Left renal pelvis (tissue), 4 donors: ENCODE measurements around the gene INTS4. TPM values are rescaled to one million over a fixed set of nuclear protein-coding genes. Genes with fewer than 3 reads are reported as not detected.
"Not testable (repeated sequence)": the region's sequence is repeated elsewhere in the genome, so short reads cannot be mapped to it uniquely, and the experiment has no call there.

Experiments
- DNase-seq, 4 donors: peaks; one replicate each; pipeline ENCODE4 v3.0.0-alpha.2; 2013; ENCODE audit warnings: low read depth in 4 of 4, low spot score in 3 of 4
- polyA plus RNA-seq, 4 donors: library from polyadenylated mRNA; unstranded; fragments of 120-200 nt; gene quantifications; one replicate each; pipeline ENCODE4 v1.2.1, GENCODE V29; 2013; ENCODE audit not compliant: insufficient read length in 4 of 4

INTS4 gene
- polyA plus RNA-seq, 4 donors = 30.5 to 52.4 (median 42.9) TPM

DNA sequence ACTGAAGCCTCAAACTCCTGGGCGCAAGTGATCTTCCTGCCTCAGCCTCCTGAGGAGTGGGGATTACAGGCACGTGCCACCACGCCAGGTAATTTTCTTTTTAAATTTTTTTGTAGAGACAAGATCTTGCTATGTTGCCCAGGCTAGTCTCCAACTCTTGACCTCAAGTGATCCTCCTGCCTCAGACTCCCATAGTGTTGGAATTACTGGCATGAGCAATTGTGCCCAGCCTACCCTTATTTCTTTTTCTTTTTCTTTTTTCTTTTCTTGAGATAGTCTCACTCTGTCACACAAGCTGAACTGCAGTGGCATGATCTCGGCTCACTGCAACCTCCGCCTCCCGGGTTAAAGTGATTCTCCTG is 109.7 kb downstream of the INTS4 start:
- no peak for DNase-seq

DNA sequence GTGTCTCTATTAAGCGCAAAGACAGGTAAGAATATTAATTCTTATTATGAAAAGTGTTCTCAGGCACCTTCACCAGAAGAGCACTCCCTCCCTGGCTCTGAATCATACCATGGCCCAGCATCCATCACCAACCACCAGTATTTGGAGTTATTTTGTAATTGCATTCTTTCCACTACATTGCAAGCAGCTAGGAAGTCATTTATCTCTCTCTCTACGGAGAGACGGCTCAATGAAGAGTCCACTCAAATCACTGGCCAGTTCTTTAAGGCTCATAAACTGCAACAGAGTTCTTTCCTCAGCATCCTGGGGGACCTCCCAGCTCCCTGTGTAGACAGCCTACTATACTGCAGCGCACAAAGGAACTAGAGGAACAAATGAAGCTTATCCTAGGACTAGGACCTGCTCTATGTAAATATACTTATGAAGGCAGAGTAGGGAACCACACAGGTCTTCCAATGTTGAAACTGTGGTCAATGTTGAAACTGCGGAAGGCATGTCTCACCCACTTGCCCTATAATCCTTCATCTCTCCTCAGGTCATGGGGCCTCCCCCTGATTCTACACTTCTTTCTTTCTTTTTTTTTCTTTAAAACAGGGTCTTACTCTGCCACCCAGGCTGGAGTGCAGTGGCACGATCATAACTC is 110.2 kb downstream of the INTS4 start:
- DNase-seq = no peak

DNA sequence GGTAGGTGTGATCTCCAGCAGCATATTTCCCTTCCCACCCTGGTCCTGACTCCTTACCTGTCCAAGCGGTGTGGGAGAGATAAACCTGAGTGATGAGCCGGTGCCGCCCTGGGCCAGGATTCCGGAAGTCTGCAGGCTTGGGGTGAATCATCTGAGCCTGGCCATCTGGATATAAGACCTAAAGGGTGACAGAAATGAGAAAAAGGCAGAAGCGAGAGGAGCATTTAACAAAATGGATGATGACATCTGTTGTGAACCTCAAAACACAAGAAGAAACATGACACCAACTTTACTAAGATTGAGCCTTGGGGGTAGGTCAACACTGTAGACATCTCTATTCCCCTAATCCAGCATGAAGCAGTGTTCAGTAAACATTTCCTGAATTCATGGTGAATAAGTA is 110.7 kb downstream of the INTS4 start:
- DNase-seq = no peak

DNA sequence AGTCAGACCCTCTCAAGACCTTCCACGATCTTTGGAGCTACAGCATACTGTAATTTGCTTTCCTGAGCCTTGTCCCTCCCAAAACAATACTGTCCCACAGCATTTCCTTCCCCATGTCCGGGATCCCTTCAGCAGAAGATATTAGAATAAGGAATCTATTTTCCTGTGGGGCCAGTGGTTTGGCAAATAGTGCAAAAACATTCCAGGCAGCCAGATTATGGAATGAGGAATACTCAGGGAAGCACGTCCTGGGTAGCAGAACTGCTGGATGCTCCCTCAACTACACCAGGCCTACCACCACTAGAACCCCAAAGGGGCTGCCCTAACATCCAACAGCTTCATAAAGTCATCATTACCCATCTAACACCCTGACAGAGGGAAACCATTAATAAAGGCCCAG is 112.1 kb downstream of the INTS4 start:
- no peak for DNase-seq

DNA sequence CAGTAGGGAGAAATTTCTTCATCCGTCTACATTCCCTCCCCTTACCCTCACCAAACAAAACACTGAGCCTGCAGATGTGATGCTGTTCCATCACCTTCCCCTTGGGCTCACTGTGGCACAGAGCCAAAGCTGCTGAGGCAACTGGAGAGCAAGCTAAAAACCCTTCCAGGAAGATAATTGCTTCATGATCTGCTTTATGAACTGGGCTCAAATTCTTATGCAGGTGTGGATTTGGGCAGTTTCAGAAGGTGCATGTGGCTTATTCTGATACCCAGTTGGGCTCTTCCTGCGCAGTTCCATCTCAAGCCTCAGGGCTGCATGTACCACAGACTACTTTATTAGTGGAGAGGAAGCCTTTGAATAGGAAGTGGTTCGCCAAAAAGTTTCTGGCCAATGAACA is 115.2 kb downstream of the INTS4 start:
- DNase-seq = no peak

DNA sequence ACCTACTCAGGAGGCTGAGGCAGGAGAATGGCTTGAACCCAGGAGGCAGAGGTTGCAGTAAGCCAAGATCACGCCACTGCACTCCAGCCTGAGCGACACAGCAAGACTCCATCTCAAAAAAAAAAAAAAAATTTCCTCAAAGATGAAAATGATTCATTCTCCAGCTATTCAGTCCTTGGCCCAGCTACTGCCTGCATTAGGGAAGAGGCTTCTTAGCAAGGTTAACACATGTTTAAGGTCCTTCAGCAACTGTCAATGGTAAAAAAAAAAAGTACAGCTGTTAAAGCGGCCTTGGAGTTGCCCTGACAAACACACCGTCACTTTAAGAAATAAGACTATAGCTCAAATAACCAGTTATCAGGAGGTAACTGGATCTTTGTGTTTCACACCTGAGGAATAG is 116.2 kb downstream of the INTS4 start:
- not testable (repeated sequence) for DNase-seq

DNA sequence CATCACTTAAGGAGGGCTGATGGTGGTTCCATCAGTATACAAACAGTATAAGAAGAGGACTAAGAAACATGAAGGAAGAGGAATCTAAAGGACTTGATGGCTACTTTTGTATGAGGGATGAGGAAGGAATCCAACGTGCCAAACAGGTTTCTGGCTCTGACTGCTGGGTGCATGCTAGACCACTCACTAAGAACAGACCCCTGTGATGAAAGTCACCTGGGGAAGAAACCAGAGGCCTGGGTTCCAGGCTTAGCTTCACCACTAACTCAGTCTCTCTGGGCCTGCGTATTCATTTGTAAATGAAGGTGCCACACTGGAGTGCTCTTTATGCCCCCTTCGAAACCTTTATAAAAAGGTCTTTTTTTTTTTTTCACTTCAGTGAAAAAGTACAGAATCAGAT is 118.4 kb downstream of the INTS4 start:
- no peak for DNase-seq

DNA sequence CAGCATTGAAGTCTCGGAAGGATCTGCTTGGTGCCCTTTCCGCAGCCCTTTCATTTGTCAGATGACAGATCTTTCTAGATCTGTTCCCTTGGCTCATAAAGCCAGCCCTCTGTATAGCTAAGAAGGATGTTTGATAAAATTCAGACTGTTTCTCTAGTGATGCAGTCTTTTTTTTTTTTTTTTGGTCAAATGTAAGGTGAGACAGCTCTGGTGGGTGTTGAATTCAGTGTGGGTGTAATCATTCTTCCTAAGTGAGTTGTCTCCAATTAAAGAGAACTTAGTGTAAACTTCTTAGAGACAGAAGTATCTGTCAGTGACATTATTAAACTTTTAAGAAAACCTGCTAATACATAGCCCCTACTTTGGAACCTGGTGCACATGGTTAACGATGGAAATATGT is 120.3 kb downstream of the INTS4 start:
- DNase-seq = no peak

DNA sequence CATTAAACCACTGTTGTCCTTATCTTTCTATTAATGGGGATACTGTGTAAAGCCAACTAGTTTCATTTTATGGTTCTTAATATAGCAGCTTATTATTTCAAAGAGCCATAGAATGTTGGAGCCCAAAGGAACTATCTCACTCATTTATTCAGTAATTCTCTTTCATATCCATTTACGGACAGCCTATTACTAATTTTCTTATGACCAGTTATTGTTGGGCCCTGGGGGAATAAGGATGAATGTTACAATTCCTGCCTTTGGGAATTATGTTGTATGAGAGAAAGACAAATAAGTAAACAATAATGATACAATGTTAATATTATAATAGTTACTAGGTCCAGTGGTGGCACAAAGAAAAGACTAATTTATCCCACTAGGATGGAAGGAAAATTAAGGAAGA is 121.1 kb downstream of the INTS4 start:
- no peak for DNase-seq

DNA sequence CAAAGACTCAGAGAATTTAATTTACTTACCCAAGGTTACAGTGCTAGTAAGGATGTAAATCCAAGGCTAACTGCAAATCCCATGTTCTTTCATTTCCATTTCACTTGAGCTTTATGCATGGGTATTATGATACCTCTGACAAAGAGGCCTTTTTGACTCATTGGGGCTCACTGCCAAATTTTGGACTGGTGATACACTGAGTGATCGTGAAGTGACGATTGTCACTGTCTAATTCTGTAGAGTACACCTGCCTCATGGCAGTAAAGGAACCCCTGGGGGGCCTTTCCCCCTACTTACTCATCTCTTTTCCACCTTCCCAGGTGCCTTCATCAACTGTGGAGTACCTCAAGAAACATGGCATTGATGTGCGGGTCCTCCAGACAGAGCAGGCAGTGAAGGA is 122.6 kb downstream of the INTS4 start:
- no peak for DNase-seq

DNA sequence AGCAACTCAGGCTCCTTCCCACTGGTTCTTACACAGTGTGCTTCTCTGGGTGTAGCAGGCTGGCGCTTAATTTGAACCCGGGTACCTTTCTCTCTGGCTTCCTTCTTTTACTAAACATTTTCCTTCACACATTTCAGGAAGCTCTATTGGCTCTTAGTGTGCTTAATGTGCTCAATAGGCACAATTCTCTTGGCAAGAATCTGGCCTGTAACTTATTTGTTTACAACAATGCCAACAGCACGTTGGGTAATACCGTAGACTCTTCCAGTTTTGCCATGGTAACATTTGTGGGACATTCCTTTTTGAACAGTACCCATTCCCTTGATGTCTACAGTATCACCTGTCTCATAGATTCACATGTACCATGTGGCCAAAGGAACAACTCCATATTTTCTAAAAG is 125.7 kb downstream of the INTS4 start:
- DNase-seq = no peak

DNA sequence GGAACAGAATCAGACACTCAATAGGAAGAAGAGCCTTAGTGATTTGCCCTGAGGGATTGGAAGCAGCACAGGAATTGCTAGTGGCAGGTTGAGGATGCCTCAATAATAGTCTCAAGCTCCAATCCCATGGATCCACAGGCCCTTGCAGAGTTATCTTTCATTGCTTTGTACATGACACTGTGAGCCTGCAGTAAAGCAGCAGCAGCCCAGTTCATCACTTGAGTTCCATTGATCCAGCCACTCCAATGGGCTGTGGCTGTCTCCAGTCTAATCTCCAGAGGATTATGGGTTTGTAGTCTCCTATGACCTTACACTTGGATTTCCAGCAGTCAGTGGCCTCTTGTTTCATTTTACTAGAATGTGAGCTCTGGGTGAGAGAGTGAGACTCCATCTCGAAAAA is 128.1 kb downstream of the INTS4 start:
- DNase-seq = no peak

DNA sequence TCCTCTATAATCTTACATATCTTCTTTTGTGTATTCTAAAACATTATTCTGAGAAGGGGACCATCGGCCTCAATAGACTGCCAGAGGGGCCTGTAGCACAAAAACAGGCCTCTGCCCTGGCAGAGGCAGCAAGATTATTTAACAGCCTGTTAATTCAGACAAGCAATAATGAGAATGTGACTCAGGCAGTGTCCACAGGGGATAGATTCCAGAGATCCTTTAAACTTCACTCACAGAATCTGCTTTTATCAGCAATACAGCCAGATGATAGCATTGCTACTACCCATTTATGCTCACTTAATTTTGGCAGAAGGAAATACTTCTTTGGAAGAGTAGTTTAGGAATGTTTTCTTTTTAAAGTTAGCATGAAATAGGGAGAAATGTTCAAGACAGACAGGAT is 128.7 kb downstream of the INTS4 start:
- DNase-seq = no peak

DNA sequence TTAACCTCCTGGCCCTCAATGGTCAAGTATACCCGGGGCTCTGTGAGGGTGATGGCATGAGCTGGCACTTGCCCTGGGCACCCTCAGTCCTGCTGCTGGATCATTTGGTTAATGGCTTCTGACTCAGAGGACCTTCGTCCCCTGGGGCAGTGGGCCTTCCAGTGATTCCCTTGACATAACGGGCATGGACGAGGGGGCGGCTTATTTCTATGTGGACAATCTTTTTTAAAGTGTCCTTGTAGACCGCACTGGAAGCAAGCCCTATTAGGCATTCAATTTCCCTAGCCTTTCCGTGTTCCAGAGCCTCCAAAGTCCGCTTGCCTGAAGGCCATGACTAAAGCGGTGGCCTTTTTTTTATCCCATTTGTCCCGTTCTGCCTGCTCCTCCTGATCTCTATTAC is 133.0 kb downstream of the INTS4 start:
- not testable (repeated sequence) for DNase-seq

DNA sequence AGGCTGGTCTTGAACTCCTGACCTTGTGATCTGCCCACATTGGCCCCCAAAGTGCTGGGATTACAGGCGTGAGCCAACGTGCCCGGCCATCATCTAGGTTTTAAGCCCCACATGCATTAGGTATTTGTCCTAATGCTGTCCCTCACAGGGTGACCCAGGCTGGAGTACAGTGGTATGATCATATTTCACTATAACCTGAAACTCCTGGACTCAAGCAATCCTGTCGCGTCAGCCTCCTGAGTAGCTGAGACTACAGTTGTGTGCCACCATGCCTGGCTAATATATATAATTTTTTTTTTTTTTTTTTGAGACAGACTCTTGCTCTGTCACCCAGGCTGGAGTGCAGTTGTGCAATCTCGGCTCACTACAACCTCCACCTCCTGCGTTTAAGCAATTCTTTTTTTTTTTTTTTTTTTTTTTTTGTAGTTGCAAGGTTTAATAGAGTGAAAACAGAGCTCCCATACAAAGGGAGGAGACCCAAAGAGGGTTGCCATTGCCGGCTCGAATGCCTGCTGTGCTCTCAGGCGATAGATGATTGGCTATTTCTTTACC is 136.5 kb downstream of the INTS4 start:
- DNase-seq = not testable (repeated sequence)

DNA sequence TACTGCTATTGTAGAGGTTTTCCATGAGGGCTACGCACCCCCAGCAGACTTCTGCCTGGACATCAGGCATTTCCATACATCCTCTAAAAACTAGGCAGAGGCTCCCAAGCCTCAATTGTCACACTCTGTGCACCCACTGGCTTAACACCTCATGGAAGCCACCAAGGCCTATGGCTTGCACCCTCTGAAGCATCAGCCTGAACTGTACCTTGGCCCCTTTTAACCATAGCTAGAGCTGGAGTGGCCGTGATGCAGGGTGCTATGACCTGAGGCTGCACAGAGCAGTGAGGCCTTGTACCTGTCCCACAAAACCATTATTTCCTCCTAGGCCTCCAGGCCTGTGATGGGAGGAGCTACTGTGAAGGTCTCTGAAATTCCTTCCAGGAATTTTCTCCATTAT is 139.6 kb downstream of the INTS4 start:
- DNase-seq = no peak

DNA sequence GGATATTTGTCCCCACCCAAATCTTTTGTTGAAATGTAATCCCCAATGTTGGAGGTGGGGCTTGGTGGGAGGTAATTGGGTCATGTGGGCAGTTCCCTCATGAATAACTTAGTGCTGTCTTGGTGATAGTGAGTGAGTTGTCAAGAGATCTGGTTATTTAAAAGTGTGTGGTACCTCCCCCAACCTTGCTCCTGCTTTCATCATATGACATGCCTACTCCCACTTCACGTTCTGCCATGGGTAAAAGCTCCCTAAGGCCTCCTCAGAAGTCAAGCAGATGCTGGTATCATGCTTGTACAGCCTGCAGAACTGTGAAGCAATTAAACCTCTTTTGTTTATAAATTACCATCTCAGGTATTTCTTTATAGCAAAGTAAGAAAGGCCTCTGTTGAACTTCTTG is 143.0 kb downstream of the INTS4 start:
- DNase-seq = no peak

DNA sequence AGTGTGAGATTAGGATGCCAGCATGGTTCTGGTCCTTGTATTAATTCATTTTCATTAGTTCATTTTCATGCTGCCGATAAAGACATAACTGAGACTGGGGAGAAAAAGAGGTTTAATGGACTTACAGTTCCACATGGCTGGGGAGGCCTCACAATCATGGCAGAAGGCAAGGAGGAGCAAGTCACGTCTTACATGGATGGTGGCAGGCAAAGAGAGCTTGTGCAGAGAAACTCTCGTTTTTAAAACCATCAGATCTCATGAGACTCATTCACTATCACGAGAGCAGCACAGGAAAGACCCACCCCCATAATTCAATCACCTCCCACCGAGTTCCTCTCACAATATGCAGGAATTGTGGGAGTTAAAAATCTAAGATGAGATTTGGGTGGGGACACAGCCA is 150.8 kb downstream of the INTS4 start:
- not testable (repeated sequence) for DNase-seq

DNA sequence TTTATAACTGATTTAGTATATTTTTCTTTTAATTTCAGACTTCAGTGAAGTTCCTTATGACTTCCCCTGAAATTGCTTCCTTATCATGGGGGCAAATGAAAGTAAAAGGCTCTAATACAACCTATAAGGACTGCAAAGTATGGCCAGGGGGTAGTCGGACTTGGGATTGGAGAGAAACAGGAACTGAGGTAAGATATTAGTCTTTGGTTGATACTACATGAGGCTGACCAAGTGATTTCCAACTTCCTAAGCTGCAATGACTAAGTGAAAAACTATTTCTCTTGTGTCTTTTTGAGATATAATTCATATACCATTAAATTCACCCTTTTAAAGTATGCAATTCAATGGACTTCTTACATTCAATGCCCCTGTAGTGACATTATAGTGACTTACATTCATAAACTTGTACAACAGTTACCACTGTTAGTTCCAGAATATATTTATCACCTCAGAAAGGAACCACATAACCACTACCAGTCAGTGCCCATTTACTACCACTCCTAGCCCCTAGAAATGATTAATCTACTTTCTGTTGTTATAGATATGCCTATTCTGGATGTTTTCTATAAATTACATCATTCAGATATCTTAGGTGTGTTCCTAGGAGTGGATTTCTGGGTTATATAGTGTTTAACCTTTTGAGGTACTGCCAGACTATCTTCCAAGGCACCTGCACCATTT is 151.9 kb downstream of the INTS4 start:
- DNase-seq = no peak

DNA sequence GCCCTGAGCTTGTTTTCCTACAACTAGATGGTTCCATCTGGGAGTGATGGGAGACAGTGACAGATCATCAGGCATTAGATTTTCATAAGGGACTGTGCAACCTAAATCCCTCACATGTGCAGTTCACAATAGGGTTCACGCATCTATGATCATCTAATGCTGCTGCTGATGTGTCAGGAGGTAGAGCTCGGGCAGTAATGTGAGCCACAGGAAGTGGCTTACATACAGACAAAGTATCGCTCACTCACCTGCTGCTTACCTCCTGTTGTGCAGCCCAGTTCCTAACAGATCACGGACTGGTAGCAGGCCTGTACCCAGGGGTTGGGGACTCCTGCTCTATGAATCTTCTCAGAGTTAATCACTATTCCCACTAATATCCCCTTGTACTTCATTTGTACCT is 161.2 kb downstream of the INTS4 start:
- no peak for DNase-seq

DNA sequence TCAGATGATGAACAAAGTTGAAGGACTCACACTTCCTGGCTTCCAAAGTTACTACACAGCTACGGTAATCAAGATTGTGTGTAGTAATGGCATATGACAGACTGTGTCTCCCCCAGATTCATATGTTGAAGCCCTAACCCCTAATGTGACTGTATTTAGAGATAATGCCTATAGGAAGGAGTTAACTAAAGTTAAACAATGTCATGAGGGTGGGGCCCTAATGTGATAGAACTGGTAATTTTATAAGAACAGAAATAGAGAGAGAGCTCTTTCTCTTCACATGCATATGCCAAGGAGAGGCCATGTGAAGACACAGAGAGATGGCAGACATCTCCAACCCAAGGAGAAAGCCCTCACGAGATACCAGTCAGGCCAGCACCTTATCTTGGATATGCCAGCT is 165.5 kb downstream of the INTS4 start:
- DNase-seq = no peak
